GM10847 (cell line): ENCODE data around the gene ZNF579.

Experiments used
- POLR2A ChIP-seq: IDR thresholded peaks from 2 replicates; pipeline ENCODE4 v1.6.1; 2011; ENCODE audit not compliant: insufficient read length; ENCODE audit errors: extremely low read depth

Gene ZNF579

DNA sequence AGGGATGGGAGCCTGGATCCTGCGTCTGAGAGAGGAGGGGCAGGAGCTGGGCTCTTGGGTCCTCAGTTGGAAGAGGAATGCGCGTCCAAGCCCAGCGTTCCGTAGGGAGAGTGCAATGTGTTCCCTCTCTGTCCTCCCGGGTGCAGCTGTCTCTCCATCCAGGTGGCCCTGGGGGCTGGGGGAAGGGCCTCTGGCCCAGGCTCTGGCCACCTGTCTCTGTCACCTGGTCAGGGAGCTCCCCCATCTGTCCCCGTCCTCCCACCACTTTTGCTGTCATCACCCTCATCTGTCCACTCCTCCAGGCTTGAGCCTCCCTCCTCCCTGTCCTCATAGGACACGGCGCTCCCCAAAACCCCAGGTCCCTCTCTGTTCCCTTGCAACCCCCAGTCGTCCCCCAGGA, 40.0 kb downstream of the ZNF579 start:
- no peak for TF ChIP-seq POLR2A

DNA sequence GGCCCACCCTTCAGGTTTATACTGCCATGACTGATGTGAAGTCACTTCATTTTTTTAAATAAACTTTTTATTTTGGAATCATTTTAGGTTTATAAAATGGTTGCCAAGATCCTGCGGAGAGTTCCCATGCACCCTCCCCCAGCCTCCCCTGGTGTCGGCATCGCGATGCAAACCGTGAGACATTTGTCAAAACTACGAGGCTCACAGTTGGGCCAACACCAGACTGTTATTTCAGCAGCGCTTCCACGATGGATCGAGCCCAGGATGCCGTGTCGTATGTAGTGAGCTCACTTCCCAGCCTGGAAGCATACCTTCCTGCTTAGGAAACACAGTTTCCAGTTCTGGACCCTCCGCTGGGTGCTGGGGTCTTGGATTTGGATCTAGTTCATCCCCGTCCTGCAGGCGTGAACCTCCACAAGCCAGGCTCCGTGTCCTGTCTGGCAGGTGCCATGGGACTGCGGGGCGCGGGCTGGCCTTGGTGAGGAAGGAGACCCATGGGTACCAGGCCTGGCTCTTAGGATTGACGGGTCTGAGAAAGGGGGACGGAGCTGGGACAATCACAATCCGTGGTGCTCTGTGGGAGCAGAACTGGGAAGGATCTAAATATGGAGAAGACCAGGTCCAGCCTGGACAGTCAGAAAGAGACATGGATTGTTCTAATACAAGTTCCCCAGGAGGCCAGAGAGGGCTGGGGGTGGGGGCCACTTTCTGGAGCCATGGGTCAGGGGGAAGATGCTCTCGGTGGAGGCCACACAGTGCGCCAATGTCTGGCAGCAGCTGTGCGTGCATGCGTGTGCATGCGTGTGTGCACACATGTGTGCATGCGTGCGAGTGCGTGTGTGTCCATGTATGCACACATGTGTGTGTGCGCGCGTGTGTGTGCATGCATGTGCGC, 41.3 kb downstream of the ZNF579 start:
- TF ChIP-seq POLR2A = no peak

DNA sequence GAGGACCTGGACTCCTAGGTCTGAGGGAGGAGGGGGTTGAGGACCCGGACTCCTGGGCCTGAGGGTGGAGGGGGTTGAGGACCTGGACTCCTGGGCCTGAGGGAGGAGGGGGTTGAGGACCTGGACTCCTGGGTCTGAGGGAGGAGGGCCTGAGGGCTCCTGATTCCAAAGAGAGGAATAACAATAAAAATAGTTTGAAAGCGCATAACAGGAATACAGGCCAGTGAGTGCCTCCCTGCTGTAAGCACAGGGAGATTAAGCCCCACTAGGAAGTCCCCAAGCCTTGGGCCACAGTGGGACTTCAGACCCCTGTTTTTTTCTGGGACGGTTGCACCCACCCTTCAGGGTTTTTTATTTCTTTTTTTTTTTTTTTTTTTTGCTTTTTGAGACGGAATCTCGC, 42.5 kb downstream of the ZNF579 start:
- TF ChIP-seq POLR2A = no peak

DNA sequence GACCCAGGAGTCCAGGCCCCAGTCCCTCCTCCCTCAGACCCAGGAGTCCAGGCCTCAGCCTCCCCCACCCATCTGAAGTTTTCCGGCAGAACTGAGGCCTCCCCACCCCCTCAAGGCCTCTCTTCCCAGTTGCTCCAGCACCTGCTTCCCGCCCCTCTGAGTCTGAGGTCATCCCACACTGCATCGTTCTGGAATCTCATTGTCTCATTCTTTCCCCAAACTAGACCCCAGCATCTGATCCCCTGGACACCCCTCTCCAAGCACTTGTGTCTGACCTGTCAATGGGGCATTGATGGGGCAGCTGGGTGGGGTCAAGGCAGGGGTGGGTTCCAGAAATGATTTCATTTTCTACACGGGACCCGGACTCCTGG, 42.9 kb downstream of the ZNF579 start:
- no peak for TF ChIP-seq POLR2A

DNA sequence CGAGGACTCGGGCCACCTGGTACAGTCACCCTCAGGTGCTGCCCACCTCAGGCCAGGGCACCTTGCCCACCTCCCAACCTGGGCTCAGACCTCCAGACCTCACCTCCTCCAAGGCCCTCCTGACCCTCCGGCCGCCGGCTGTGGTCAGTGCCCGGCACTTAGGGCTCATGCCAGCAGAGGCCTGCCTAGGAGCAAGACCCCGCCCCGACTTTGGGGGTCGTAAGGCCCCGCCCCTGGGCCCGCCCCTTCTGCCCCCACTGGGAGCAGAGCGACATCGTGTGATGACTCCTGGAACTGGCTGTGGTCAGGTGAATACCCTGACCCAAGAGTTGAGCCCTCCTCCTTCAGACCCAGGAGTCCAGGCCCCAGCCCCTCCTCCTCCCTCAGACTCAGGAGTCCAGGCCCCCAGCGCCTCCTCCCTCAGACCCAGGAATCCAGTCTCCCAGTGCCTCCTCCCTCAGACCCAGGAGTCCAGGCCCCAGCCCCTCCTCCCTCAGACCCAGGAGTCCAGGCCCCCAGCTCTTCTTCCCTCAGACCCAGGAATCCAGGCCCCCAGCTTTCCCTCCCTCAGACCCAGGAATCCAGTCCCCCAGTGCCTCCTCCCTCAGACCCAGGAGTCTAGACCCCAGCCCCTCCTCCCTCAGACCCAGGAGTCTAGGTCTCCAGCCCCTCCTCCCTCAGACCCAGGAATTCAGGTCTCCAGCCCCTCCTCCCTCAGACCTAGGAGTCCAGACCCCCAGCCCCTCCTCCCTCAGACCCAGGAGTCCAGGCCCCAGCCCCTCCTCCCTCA, 43.5 kb downstream of the ZNF579 start, which contains the start of gene SBK2:
Gene SBK2, minus strand, starts transcription at position 183 of the 790 bp plus-strand sequence. CDS start 839 bp downstream, outside the sequence.
- no peak for TF ChIP-seq POLR2A

DNA sequence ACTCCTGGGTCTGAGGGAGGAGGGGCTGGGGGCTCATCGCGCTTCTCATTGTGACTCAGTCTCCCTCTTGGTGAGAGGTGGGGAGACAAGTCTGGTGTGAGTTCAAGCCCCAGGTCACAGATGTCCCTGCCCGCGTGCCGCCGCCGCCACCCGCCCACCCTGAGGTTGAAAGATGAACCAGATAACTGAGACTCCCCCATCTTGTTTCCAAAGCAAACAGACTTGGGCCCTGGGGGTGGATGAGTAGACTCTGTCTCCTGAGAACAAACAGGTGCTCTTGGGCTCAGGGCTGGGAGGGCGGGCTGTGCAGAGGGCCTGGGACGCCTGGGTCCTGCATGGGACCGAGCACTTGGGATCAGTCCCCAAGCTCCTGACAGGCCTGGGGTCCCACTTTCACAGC, 44.3 kb downstream of the ZNF579 start:
- no peak for TF ChIP-seq POLR2A

DNA sequence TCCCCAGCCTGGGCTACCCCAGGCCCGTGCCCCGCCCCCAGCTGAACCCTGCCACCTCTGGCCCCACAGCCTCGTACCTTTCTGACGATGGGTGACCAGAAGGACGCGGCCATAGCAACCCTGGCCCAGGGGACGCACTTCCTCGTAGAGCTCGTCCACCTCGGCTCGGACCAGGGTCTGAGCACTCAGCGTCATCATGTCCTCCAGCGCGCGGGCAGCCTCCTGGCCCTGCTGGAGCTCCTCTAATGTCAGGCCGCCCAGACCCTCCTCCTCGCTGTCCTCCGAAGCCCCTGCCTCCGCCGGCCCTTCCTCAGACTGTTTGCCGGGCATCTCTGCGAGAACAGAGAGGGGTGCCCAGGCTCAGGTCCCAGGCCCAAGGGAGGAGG, 44.7 kb downstream of the ZNF579 start:
- no peak for TF ChIP-seq POLR2A

DNA sequence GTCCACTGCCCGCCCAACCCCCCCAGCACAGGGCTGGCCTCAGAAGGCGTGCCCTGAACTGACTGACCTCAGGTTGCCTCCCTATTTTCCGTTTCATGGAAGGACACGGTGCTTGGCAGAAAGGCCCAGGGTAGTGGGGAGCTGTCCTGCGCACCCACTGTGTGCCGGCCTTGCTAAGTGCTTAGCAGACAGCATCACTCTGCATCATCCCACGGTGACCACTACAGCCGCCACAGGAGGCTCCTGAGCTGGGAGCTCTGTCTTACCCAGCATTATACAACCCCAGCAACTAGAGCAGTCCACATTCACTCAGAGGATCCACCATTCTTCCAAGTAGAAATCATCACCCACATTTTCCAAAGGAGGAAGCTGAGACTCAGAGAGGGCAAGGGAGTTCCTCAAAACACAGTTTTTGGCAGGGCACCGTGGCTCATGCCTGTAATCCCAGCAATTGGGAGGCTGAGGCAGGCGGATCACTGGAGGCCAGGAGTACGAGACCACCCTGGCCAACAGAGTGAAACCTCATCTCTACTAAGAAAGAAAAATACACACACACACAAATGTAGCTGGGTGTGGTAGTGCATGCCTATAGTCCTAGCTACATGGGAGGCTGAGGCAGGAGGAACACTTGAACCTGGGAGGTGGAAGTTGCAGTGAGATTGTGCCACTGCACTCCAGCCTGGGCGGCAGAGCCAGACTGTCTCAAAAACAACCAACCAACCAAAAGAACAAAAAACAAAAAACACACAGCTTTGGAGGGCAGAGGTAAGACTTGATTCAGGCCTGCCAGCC, 45.3 kb downstream of the ZNF579 start:
- no peak for TF ChIP-seq POLR2A

DNA sequence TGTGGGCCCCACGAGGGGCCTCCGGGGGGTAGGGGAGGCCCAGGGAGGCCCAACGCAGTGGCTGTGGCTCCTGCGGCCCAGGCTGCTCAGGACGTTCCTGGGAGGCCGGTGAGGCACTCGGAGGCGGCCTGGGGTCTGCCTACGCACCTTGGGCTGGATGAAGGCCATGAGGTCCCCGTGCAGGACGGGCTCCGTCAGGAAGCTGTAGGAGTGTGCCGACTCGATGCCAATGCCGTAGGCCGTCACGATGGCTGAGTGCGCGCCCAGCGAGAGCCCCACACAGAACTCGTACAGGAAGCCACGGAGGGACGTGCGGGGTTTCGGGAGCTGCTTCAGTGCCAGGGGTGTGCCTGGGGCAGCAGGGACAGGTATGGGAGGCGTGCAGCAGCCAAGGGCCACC, 49.7 kb downstream of the ZNF579 start:
- TF ChIP-seq POLR2A = no peak

DNA sequence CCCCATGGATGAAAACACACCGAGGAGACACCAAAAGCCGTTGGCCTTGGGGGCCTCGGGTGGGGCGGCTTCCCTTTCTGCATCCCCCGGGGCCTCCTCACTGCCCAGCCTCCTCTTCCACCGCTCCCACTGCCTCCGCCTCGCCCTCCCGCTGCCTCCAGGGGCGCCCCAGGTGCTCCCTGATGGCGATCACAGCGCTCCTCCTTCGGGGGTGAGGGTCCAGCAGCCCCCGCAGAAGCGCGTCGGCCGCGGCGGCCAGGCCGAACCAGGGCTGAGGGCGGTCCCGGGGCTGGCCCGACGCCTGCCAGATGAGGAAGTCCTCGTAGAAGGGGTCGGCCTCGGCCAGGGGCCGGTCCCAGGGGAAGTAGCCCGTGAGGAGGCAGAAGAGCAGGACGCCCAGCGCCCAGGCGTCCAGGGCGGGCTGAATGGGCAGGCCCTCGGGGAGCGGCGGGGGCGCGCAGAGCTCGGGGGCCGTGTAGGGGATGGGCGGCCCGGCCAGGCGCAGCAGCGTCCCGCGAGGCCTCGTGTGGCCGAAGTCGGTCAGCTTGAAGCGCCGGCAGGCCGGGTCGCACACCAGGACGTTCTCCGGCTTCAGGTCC, 50.9 kb downstream of the ZNF579 start:
- no peak for TF ChIP-seq POLR2A

DNA sequence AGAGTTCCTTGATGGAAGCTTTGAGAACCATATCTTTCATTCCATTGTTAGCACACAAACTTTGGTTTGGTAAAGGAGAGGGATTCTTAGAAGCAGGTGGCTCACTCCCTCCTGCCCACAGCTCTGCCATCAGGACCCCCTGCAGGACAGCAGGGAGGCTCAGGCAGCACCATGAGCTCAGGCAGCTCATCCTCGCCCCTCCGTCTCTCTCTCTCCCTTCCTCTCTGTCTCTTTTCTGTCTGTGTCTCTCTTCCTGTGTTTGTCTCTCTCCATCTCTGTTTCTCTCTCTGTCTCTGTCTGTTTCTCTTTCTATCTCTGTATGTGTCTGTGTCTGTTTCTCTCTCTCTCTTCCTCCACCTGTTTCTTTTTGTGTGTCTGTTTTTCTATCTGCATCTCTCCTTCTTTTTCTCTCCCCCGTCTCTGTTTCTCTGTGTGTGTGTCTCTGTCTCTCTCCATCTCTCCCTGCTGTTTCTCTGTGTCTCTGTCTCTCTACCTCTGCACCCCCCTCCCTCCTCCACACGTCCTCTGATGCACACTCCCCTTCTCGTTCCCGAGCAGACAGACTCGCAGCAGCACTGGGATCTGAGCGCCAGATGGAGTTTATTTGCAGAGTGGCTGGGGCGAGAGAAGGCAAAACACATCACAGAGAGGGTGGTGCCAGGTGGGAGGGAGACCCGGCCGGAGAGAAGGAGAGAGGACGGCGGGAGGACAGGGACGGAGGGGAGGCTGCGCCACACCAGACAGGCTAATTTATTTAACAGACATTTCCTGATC, 52.4 kb downstream of the ZNF579 start:
- no peak for TF ChIP-seq POLR2A

DNA sequence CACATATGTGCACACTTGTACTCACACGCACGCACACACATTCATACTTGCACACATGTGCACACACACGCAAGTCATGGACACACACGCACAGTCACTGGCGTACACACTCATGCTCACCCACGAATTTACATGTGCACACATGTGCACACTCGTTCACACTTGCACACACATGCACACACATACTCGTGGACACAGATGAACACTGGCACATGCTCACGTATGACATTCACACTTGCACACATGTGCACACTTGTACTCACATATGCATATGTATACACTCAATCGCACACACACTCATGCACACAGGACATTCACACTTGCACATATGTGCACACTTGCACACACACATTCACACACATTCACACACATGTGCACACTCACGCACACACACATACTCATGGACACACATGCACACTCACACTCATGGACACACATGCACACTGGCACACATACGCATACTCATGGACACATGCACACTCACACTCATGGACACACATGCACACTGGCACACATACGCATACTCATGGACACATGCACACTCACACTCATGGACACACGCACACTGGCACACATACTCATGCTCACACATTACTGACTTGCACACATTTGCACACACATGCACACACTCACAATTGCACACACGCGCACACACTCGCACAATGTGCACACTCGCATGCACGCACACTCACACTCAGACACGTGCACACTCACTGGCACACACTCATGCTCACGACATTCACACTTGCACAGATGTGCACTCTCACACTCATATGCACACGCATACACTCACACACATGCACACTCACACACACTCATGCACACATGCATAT, 53.2 kb downstream of the ZNF579 start:
- no peak for TF ChIP-seq POLR2A
